Measurements from ENCODE around the gene MAPKAPK3.

DNA sequence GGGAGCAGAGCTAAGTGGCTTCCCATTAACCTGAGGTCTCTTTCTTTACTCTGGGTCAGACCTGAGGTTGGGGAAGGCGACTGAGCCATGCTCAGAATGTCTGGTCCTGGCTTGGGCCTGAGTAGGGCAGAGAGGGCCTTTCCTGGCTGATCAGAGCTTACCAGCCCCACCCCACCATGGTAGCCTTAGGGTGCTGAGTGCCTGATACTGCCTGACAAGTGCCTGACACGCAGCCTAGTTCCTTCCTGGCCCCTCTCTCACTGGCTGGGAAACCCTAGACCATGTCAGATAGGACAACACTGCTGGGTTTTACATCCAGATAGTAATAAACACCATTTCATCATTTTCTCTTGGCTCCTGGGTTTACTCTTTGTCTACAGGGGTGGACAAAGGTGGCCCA is 32.0 kb downstream of the MAPKAPK3 start:
- TF ChIP-seq CTCF (IDR thresholded peaks at IDR 0.05) (no peak), POLR2A (IDR thresholded peaks at IDR 0.05) (no peak), EP300 (IDR thresholded peaks at IDR 0.05) (no peak)
